T-cell (primary cell): ENCODE data around the gene MBL2. TPM values are rescaled to one million over a fixed set of nuclear protein-coding genes. Genes with fewer than 3 reads are reported as not detected.

Source experiments
- ATAC-seq, 4 experiments: fragments of 200-7000 bp in 3 of 4; fragments of 150-1000 bp in 1 of 4; cut with Tn5 transposase; replicated peaks in 1 of 4; 1 replicate in 3 of 4; 2 replicates in 1 of 4; pipeline ENCODE4 v1.10.0; 2021; ENCODE audit warnings: moderate library complexity in 3 of 4, mild to moderate bottlenecking in 2 of 4, moderate number of reproducible peaks in 1 of 4
- CTCF ChIA-PET, 2 donors: fragments of 300-600 bp; sonication (Branson Sonifier 250); formaldehyde crosslinking; loops; one replicate each; lab custom pipeline; 2022; ENCODE audit warnings: antibody characterized with exemption in 2 of 2; lab: Charles Lee
- POLR2A ChIA-PET, 2 donors: fragments of 300-600 bp; sonication (Branson Sonifier 250); formaldehyde crosslinking; loops; one replicate each; lab custom pipeline; 2022; ENCODE audit warnings: antibody characterized with exemption in 2 of 2; lab: Charles Lee
- DNase-seq, 35 experiments: peaks; one replicate each; pipeline versions ENCODE4 v3.0.0 to v3.0.0-alpha.2; 2013 to 2023
- H3K27ac ChIP-seq: one replicate; pipeline ENCODE4 v1.5.1; 2013; ENCODE audit warnings: low read length
- H3K27me3 ChIP-seq, 2 experiments: replicated peaks in 1 of 2; 1 replicate in 1 of 2; 2 replicates in 1 of 2; pipeline versions ENCODE4 v1.6.1 to v1.7.0; 2013; ENCODE audit warnings: low read length in 1 of 2, mixed read lengths in 1 of 2; ENCODE audit not compliant: control insufficient read depth in 2 of 2, insufficient read depth in 2 of 2; ENCODE audit errors: extremely low read depth in 1 of 2
- H3K36me3 ChIP-seq, 2 donors: 1 replicate in 1 of 2; 2 replicates in 1 of 2; pipeline versions ENCODE4 v1.6.1 to v1.7.0; 2013; ENCODE audit warnings: low read length in 1 of 2; ENCODE audit not compliant: control insufficient read depth in 2 of 2, insufficient read depth in 1 of 2; ENCODE audit errors: extremely low read depth in 1 of 2
- H3K4me1 ChIP-seq, 2 experiments: 1 replicate in 1 of 2; 2 replicates in 1 of 2; pipeline versions ENCODE4 v1.6.1 to v1.7.0; 2013; ENCODE audit warnings: low read length in 2 of 2, mixed read lengths in 1 of 2; ENCODE audit not compliant: insufficient read depth in 2 of 2, control insufficient read depth in 1 of 2; ENCODE audit errors: extremely low read depth in 1 of 2
- H3K4me3 ChIP-seq, 2 donors: 1 replicate in 1 of 2; 2 replicates in 1 of 2; pipeline versions ENCODE4 v1.5.1 to v1.7.0; 2013; ENCODE audit warnings: mild to moderate bottlenecking in 2 of 2, low read length in 1 of 2, moderate library complexity in 1 of 2; ENCODE audit not compliant: control insufficient read depth in 1 of 2; ENCODE audit errors: extremely low read depth in 1 of 2
- H3K9me3 ChIP-seq: 2 replicates; pipeline ENCODE4 v1.7.0; 2013
- H3K27ac Mint-ChIP-seq, 2 donors: one replicate each; pipeline ENCODE4 v1.8.0; 2020 to 2021; ENCODE audit warnings: mild to moderate bottlenecking in 2 of 2, mixed read lengths in 2 of 2
- H3K27me3 Mint-ChIP-seq, 2 donors: one replicate each; pipeline ENCODE4 v1.8.0; 2021 to 2022; ENCODE audit warnings: mixed read lengths in 2 of 2
- H3K36me3 Mint-ChIP-seq: one replicate; pipeline ENCODE4 v1.8.0; 2021; ENCODE audit warnings: mixed read lengths
- H3K4me1 Mint-ChIP-seq, 3 donors: one replicate each; pipeline ENCODE4 v1.8.0; 2020 to 2022; ENCODE audit warnings: mixed read lengths in 3 of 3, mild to moderate bottlenecking in 1 of 3
- H3K4me3 Mint-ChIP-seq, 3 donors: one replicate each; pipeline ENCODE4 v1.8.0; 2020 to 2022; ENCODE audit warnings: mild to moderate bottlenecking in 3 of 3, mixed read lengths in 3 of 3, moderate library complexity in 3 of 3
- H3K9me3 Mint-ChIP-seq, 3 donors: one replicate each; pipeline ENCODE4 v1.8.0; 2020 to 2022; ENCODE audit warnings: mixed read lengths in 3 of 3
- WGBS: methylation state at CpG from one replicate; pipeline ENCODE4 v1.1.5; 2013; ENCODE audit warnings: missing lambda C conversion rate; ENCODE audit not compliant: insufficient coverage; 5-methylcytosine and 5-hydroxymethylcytosine counted together
- total RNA-seq, 35 experiments: library from RNA in 6 of 35; stranded (reverse) in 6 of 35; fragments of 120-200 nt in 1 of 35; gene quantifications; one replicate each; pipeline versions ENCODE4 v1.2.1 to v1.2.4 and lab custom pipeline; 2013 to 2026

Gene MBL2
- total RNA-seq, 5 donors from 2014 or later (not counting 1 experiment from before 2014, with no cell fraction given) = 0.10 TPM; not detected in 4

DNA sequence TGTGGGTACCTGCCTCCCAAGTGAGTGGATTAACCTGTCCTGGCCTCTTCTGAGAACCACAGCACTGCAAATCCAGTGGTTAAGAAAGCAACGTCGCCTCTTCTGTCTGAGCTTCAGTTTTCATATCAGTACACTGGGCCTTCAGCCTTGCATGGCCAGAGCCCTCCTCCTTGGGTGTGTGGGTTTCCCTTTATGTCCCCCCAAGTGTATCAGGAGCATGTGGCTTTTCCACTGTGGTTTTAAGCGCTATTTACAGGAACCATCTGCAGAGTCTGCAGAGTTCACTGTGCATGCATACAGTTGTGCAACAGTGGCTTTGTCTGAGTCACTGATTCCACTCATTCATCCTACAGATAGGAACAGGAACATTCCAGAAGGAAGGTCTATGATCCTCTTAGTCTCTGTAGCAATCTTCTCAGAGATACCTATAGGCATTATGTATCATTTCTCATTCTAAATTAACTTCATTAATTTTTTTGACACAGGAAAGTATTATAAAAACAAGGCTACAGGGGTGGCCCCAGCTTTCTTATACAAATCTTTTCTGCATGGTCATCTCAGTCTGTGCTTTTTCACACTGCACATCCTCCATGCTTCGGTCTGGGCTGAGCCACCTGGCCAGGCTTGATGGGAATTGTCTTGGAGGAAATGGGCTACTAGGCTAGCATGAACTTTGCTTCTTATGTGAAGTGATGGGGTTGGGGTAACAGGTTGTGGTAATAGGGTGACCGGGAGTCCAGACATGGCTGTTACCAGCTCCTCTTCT is 17.1 kb downstream of the MBL2 start:
- CTCF ChIA-PET = no interaction called here
- Mint-ChIP-seq H3K27me3 (peaks cover 0 to 3% of the 10 kb centered on the region in 2 donors), H3K36me3 (no peaks in the 10 kb centered on the region), H3K9me3 (peaks cover 0 to 9% (median 3%) of the 10 kb centered on the region in 3 donors), H3K27ac (no peak overlapping the region), H3K4me1 (no peaks in the 10 kb centered on the region), H3K4me3 (no peak overlapping the region)
- POLR2A ChIA-PET = no interaction called here
- ATAC-seq (no peak), DNase-seq (no peak)
- no peak overlapping the region for H3K4me3 ChIP-seq
- no peak overlapping the region for H3K27ac ChIP-seq
- no peaks in the 10 kb centered on the region for H3K36me3 ChIP-seq
- WGBS = 40% methylated on average over 2 of the region's 5 CpGs
- H3K4me1 ChIP-seq = no peaks in the 10 kb centered on the region
- H3K9me3 ChIP-seq = no peaks in the 10 kb centered on the region
- H3K27me3 ChIP-seq = no peaks in the 10 kb centered on the region

DNA sequence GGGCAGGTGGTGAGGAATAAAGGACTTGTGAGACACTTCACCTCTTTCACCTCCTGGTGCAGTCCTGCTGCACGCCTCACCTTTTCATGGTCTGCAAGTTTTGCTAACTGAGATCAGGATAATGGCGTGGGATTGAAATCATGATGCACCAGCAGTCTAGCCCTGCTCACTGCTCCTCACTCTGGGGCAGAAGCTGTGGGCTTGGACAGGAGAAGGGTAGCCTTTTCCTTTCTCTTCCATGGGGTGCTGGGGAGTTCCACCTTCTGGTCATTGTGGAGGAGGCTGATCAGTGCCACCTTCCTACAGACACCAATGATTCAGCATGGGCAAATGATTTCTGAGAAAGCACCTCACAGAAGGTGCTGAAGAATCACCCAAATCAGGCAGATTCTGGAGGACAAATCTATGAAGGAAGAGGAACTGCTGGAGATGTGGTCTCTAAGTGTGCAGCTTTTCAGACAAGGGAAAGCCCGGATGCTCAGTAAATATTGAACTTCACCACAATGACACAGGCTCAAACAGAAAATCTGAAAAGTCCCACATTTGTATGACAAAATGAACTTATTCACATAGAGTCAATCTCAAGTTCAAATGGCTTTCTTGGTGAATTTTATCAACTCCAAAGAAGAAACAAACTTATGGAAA is 19.7 kb downstream of the MBL2 start:
- POLR2A ChIA-PET = no interaction called here

GRCh38 chr10:52752261-52752660 is 20.3 kb downstream of the MBL2 start:
- Histone ChIP-seq H3K27ac (no peak overlapping the region), H3K36me3 (no peaks in the 10 kb centered on the region), H3K4me3 (no peak overlapping the region), H3K4me1 (no peaks in the 10 kb centered on the region), H3K27me3 (no peaks in the 10 kb centered on the region), H3K9me3 (no peaks in the 10 kb centered on the region)
- WGBS = no CpG with 5 or more reads among the region's 1 CpG
- H3K4me3 Mint-ChIP-seq = no peak overlapping the region
- peaks cover 0 to 3% of the 10 kb centered on the region in 2 donors for H3K27me3 Mint-ChIP-seq
- no peak for DNase-seq
- ChIA-PET CTCF (no interaction called here), POLR2A (no interaction called here)
- H3K36me3 Mint-ChIP-seq = no peaks in the 10 kb centered on the region
- H3K27ac Mint-ChIP-seq = no peak overlapping the region
- H3K9me3 Mint-ChIP-seq = peaks cover 0 to 15% (median 12%) of the 10 kb centered on the region in 3 donors
- no peak for ATAC-seq
- no peaks in the 10 kb centered on the region for H3K4me1 Mint-ChIP-seq

More for the DNA sequence above, 19.7 kb downstream of the MBL2 start:
- Mint-ChIP-seq H3K27me3 (peaks cover 0 to 3% of the 10 kb centered on the region in 2 donors), H3K36me3 (no peaks in the 10 kb centered on the region), H3K27ac (no peak overlapping the region), H3K4me3 (no peak overlapping the region), H3K9me3 (peaks cover 0 to 16% (median 8%) of the 10 kb centered on the region in 3 donors), H3K4me1 (no peaks in the 10 kb centered on the region)
- Histone ChIP-seq H3K9me3 (no peaks in the 10 kb centered on the region), H3K4me1 (no peaks in the 10 kb centered on the region), H3K36me3 (no peaks in the 10 kb centered on the region), H3K4me3 (no peak overlapping the region), H3K27ac (no peak overlapping the region), H3K27me3 (no peaks in the 10 kb centered on the region)
- WGBS = no CpG with 5 or more reads among the region's 3 CpGs
- no peak for ATAC-seq
- CTCF ChIA-PET = no interaction called here
- DNase-seq = no peak

DNA sequence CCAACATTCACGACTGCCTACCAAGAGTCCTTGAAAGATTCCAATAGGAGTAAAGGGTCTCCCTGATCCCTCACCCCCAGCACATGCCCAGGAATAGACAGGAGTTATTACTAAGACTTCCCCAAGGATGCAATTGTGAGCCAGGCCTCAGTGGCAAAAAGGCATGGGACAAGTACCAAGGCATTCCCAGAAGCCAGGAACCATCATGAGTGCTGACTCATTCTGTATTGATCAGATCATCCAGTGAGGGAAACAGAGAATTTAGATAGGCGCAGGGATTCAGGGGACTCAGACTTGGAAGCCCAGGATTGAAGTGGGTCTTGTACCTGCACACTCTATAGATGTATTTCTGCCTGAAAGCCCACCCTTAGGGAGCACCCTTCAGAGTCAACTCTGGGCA is 21.2 kb downstream of the MBL2 start:
- WGBS = no CpG with 5 or more reads among the region's 2 CpGs
- Histone ChIP-seq H3K27ac (no peak overlapping the region), H3K4me3 (no peak overlapping the region), H3K9me3 (no peaks in the 10 kb centered on the region), H3K36me3 (no peaks in the 10 kb centered on the region), H3K27me3 (no peaks in the 10 kb centered on the region), H3K4me1 (no peaks in the 10 kb centered on the region)
- Mint-ChIP-seq H3K4me3 (no peak overlapping the region), H3K27ac (no peak overlapping the region), H3K9me3 (peaks cover 0 to 12% (median 7%) of the 10 kb centered on the region in 3 donors), H3K4me1 (no peaks in the 10 kb centered on the region), H3K27me3 (peaks cover 0 to 3% of the 10 kb centered on the region in 2 donors), H3K36me3 (no peaks in the 10 kb centered on the region)
- CTCF ChIA-PET = no interaction called here
- POLR2A ChIA-PET = no interaction called here
- ATAC-seq (no peak), DNase-seq (no peak)

- Histone ChIP-seq H3K36me3 (no peaks in the 10 kb centered on the region), H3K27me3 (no peaks in the 10 kb centered on the region), H3K4me3 (no peak overlapping the region), H3K27ac (no peak overlapping the region), H3K4me1 (no peaks in the 10 kb centered on the region), H3K9me3 (no peaks in the 10 kb centered on the region)
- Mint-ChIP-seq H3K4me1 (no peaks in the 10 kb centered on the region), H3K4me3 (no peak overlapping the region), H3K36me3 (no peaks in the 10 kb centered on the region), H3K9me3 (peaks cover 0 to 12% (median 7%) of the 10 kb centered on the region in 3 donors), H3K27ac (no peak overlapping the region), H3K27me3 (peaks cover 0 to 3% of the 10 kb centered on the region in 2 donors)
- POLR2A ChIA-PET = no interaction called here
- DNase-seq = no peak
- no peak for ATAC-seq
- CTCF ChIA-PET = no interaction called here
- 80% methylated on average over 1 of the region's 1 CpG for WGBS
These were observed 22.0 kb downstream of the MBL2 start for GRCh38 chr10:52750629-52751028.

GRCh38 chr10:52747694-52748093 is 24.9 kb downstream of the MBL2 start:
- ATAC-seq (no peak), DNase-seq (no peak)
- Mint-ChIP-seq H3K36me3 (no peaks in the 10 kb centered on the region), H3K27ac (no peak overlapping the region), H3K9me3 (peaks cover 0 to 12% (median 7%) of the 10 kb centered on the region in 3 donors), H3K4me1 (no peaks in the 10 kb centered on the region), H3K27me3 (peaks cover 0 to 3% of the 10 kb centered on the region in 2 donors), H3K4me3 (no peak overlapping the region)
- H3K27me3 ChIP-seq = no peaks in the 10 kb centered on the region
- H3K4me1 ChIP-seq = no peaks in the 10 kb centered on the region
- H3K4me3 ChIP-seq = no peak overlapping the region
- CTCF ChIA-PET = no interaction called here
- POLR2A ChIA-PET = no interaction called here
- H3K9me3 ChIP-seq = no peaks in the 10 kb centered on the region
- no peak overlapping the region for H3K27ac ChIP-seq
- H3K36me3 ChIP-seq = no peaks in the 10 kb centered on the region
- 97% methylated on average over 4 of the region's 4 CpGs for WGBS
